RWPE1 (cell line): Measurements from ENCODE around the gene CCDC167.

Experiments
- CTCF ChIA-PET: fragments of 350-600 bp; sonication (Branson Sonifier 250); formaldehyde crosslinking; extraction: SDS; loops from one replicate; lab custom pipeline; 2021; lab: Yijun Ruan, JAX
- POLR2A ChIA-PET: fragments of 400-600 bp; formaldehyde crosslinking; extraction: SDS; loops from one replicate; lab custom pipeline; 2020; ENCODE audit warnings: antibody characterized with exemption; ENCODE audit not compliant: low non-redundant PET; lab: Yijun Ruan, JAX
- DNase-seq: peaks from one replicate; pipeline ENCODE4 v3.0.0; 2012; ENCODE audit warnings: low spot score
- H3K27ac ChIP-seq: fragments of 450-650 bp; 2 replicates; pipeline ENCODE4 v1.5.1; 2017
- CTCF ChIP-seq: fragments of 450-650 bp; conservative IDR thresholded peaks from 2 replicates; pipeline ENCODE4 v1.5.1; 2017; ENCODE audit warnings: low read depth, mild to moderate bottlenecking

CCDC167 gene

GRCh38 chr6:37532122-37532521, 32.4 kb upstream of the CCDC167 start:
- H3K27ac ChIP-seq = no peak overlapping the region

GRCh38 chr6:37531437-37532036, 31.8 kb upstream of the CCDC167 start:
- ChIA-PET CTCF (interaction anchor here (0.6 to 1.4 kb wide), 5 partner anchors 26 to 1038 kb away, joined by 3 to 4 read pairs (median 3); no protein-coding TSS in a partner anchor), POLR2A (no interaction called here)
- no peak for DNase-seq
- H3K27ac ChIP-seq = no peak overlapping the region
- TF ChIP-seq CTCF = no peak

More at GRCh38 chr6:37532122-37532521, 32.4 kb upstream of the CCDC167 start:
- DNase-seq = no peak
- ChIA-PET POLR2A (no interaction called here), CTCF (interaction anchor here (0.6 to 1.4 kb wide), 2 partner anchors 25 to 47 kb away, joined by 3 to 4 read pairs; no protein-coding TSS in a partner anchor)
- no peak for TF ChIP-seq CTCF

- ChIA-PET CTCF (interaction anchor here (0.6 to 1.4 kb wide), 3 partner anchors 26 to 161 kb away, joined by 3 to 4 read pairs (median 3); no protein-coding TSS in a partner anchor), POLR2A (no interaction called here)
- no peak for TF ChIP-seq CTCF
- DNase-seq = no peak
- H3K27ac ChIP-seq = no peak overlapping the region
Observed at GRCh38 chr6:37531026-37531425, 31.3 kb upstream of the CCDC167 start.

- ChIA-PET CTCF (interaction anchor here (1.3 kb wide), 1 partner anchor 8 kb away, joined by 3 read pairs; no protein-coding TSS in a partner anchor), POLR2A (no interaction called here)
- no peak overlapping the region for H3K27ac ChIP-seq
- TF ChIP-seq CTCF = no peak
- no peak for DNase-seq
Observed at GRCh38 chr6:37530297-37530696, 30.6 kb upstream of the CCDC167 start.

- ChIA-PET POLR2A (no interaction called here), CTCF (interaction anchor here (0.6 kb wide), 1 partner anchor 9 kb away, joined by 3 read pairs; no protein-coding TSS in a partner anchor)
- peak overlapping the region; percentile 28 for H3K27ac ChIP-seq
- DNase-seq = no peak
- TF ChIP-seq CTCF = no peak
Observed at GRCh38 chr6:37528541-37528940, 28.8 kb upstream of the CCDC167 start.

GRCh38 chr6:37525460-37526357, 26.0 kb upstream of the CCDC167 start:
- POLR2A ChIA-PET = no interaction called here
- H3K27ac ChIP-seq = no peak overlapping the region
- TF ChIP-seq CTCF = no peak
- DNase-seq = peak; percentile 39
- CTCF ChIA-PET = no interaction called here
